K562 (cell line): ENCODE measurements around the gene ZBTB9. TPM values are rescaled to one million over a fixed set of nuclear protein-coding genes. Genes with fewer than 3 reads are reported as not detected.

Experiments
- ATAC-seq: fragments of 200-7000 bp; cut with Tn5 transposase; 3 replicates; pipeline ENCODE4 v1.9.1; 2020; ENCODE audit warnings: moderate library complexity
- BruUV-seq: library from RNA; stranded (reverse); fragments of 400-500 nt; replicated peaks from 2 replicates; lab custom pipeline; 2021; lab: Mats Ljungman, UMichigan
- CTCF ChIA-PET: fragments of 300-600 bp; formaldehyde crosslinking; extraction: SDS; loops from one replicate; lab custom pipeline; 2021; ENCODE audit warnings: low intra/inter-chr PET ratio; lab: Yijun Ruan, JAX
- POLR2A ChIA-PET: fragments of 300-600, 350-650 bp; sonication (Branson Sonifier 250); formaldehyde crosslinking; extraction: SDS; loops from one replicate; lab custom pipeline; 2021; ENCODE audit warnings: antibody characterized with exemption, inconsistent platforms; lab: Yijun Ruan, JAX
- DNase-seq, 4 experiments: peaks; one replicate each; pipeline versions ENCODE4 v3.0.0 to v3.0.0-alpha.2; 2011 to 2018; ENCODE audit warnings: low spot score in 3 of 4, mixed read lengths in 3 of 4; ENCODE audit errors: extremely low read depth in 1 of 4
- FAIRE-seq: peaks from 2 replicates; lab custom pipeline; 2011; peaks lifted over from hg19 to GRCh38; lab: Jason Lieb, UNC
- H2AFZ ChIP-seq: 2 replicates; pipeline ENCODE4 v1.6.0; 2011; ENCODE audit warnings: low read depth, low read length, control low read depth, inconsistent platforms
- H3K27ac ChIP-seq: fragments of 200-600 bp; 3 replicates; pipeline ENCODE4 v1.8.0; 2011; ENCODE audit warnings: low read depth, mild to moderate bottlenecking, control low read depth, inconsistent platforms, low read length, moderate library complexity, mixed read lengths; ENCODE audit errors: extremely low read depth
- H3K27me3 ChIP-seq, 2 experiments: fragments of 300-600 bp in 1 of 2; 2 replicates in 1 of 2; 3 replicates in 1 of 2; pipeline versions ENCODE4 v1.6.0 to v1.8.0; 2011; ENCODE audit warnings: inconsistent platforms in 2 of 2, low read length in 2 of 2, mild to moderate bottlenecking in 1 of 2, mixed read lengths in 1 of 2, moderate library complexity in 1 of 2; ENCODE audit not compliant: control insufficient read depth in 2 of 2, insufficient read depth in 2 of 2
- H3K36me3 ChIP-seq: fragments of 300-600 bp; 3 replicates; pipeline ENCODE4 v1.8.0; 2011; ENCODE audit warnings: mild to moderate bottlenecking, low read length, inconsistent platforms; ENCODE audit not compliant: control insufficient read depth, insufficient read depth
- H3K4me1 ChIP-seq, 2 experiments: fragments of 200-600 bp in 1 of 2; replicated peaks in 1 of 2; 2 replicates in 1 of 2; 3 replicates in 1 of 2; pipeline versions ENCODE4 v1.5.1 to v1.8.0; 2011; ENCODE audit warnings: inconsistent platforms in 2 of 2, low read length in 2 of 2, mild to moderate bottlenecking in 1 of 2, mixed read lengths in 1 of 2, moderate library complexity in 1 of 2; ENCODE audit not compliant: control insufficient read depth in 2 of 2, insufficient read depth in 2 of 2
- H3K4me2 ChIP-seq: 2 replicates; pipeline ENCODE4 v1.6.1; 2011; ENCODE audit warnings: low read length, control low read depth, inconsistent platforms, mixed read lengths; ENCODE audit not compliant: insufficient read depth
- H3K4me3 ChIP-seq: fragments of 200-600 bp; sonication (generic), shearing (Covaris generic); 2 replicates; pipeline ENCODE4 v1.5.1; 2016; ENCODE audit warnings: control low read depth, inconsistent platforms
- H3K79me2 ChIP-seq: fragments of 200-600 bp; 3 replicates; pipeline ENCODE4 v1.8.0; 2011; ENCODE audit warnings: low read length, inconsistent platforms; ENCODE audit not compliant: control insufficient read depth, insufficient read depth
- H3K9ac ChIP-seq, 2 experiments: 2 replicates each; pipeline versions ENCODE4 v1.6.0 to v1.6.1; 2011; ENCODE audit warnings: low read depth in 2 of 2, low read length in 2 of 2, control low read depth in 1 of 2, inconsistent platforms in 1 of 2, mild to moderate bottlenecking in 1 of 2, mixed read lengths in 1 of 2; ENCODE audit not compliant: insufficient read depth in 1 of 2
- H3K9me1 ChIP-seq: one replicate; pipeline ENCODE4 v1.6.0; 2011; ENCODE audit warnings: inconsistent platforms, mild to moderate bottlenecking, low read length, moderate library complexity; ENCODE audit not compliant: control insufficient read depth, insufficient read depth
- H3K9me3 ChIP-seq: replicated peaks from 2 replicates; pipeline ENCODE4 v1.5.1; 2011; ENCODE audit warnings: low read depth, low read length, inconsistent platforms; ENCODE audit not compliant: control insufficient read depth, insufficient read depth
- H4K20me1 ChIP-seq: replicated peaks from 2 replicates; pipeline ENCODE4 v1.6.1; 2011; ENCODE audit warnings: low read length, inconsistent platforms, mixed read lengths; ENCODE audit not compliant: control insufficient read depth, insufficient read depth
- HEY1 ChIP-seq: fragments of 250-450 bp; sonication (Bioruptor Pico); IDR thresholded peaks from 2 replicates; pipeline ENCODE4 v1.5.0; 2020; ENCODE audit warnings: mild to moderate bottlenecking, moderate library complexity, borderline replicate concordance
- HNRNPK ChIP-seq: fragments of 200-400 bp; formaldehyde crosslinking; IDR thresholded peaks from one replicate; pipeline ENCODE4 v1.6.1; 2018; ENCODE audit warnings: mild to moderate bottlenecking, low read depth, low read length; ENCODE audit not compliant: poor library complexity, severe bottlenecking
- HOXB6 ChIP-seq: fragments of 250-450 bp; sonication (Bioruptor Pico); IDR thresholded peaks from 2 replicates; pipeline ENCODE4 v1.5.1; 2022; ENCODE audit warnings: mild to moderate bottlenecking, borderline replicate concordance
- NRF1 ChIP-seq, 2 experiments: fragments of 450-650 bp; IDR thresholded peaks in 1 of 2; conservative IDR thresholded peaks in 1 of 2; 2 replicates each; pipeline ENCODE4 v1.6.1; 2014; ENCODE audit warnings: mild to moderate bottlenecking in 2 of 2
- SRSF3 ChIP-seq: fragments of 200-400 bp; formaldehyde crosslinking; IDR thresholded peaks from 2 replicates; pipeline ENCODE4 v1.6.1; 2016; ENCODE audit warnings: mild to moderate bottlenecking, low read length, moderate library complexity; ENCODE audit not compliant: insufficient read depth
- WGBS: fragments of 100-300 bp; shearing (Covaris generic); methylation state at CpG from one replicate; pipeline ENCODE4 v1.1.6; 2016; ENCODE audit warnings: low coverage, mixed read lengths; ENCODE audit not compliant: insufficient coverage; ENCODE audit errors: missing lambda C conversion rate; 5-methylcytosine and 5-hydroxymethylcytosine counted together
- in situ Hi-C: fragments of 300-500 bp; cut with MboI; formaldehyde crosslinking; loops from 4 replicates; pipeline ENCODE4 v1.15.0; 2018; ENCODE audit warnings: inconsistent platforms, mixed read lengths
- intact Hi-C: fragments of 100-400 bp; cut with micrococcal nuclease; formaldehyde crosslinking; loops from 2 replicates; pipeline ENCODE4 v1.14.2; 2022
- polyA plus RNA-seq, 8 experiments: library from polyadenylated mRNA; depleted of rRNA in 4 of 8; stranded (reverse) in 5 of 8; unstranded in 3 of 8; fragments of >200 nt; fragmentation: Nextera tagmentation in 2 of 8; fragmentation: Illumina TruSeq in 1 of 8; extraction: Ambion mirVana in 2 of 8; extraction: Trizol in 1 of 8; gene quantifications; 2 replicates each; pipeline versions ENCODE4 v1.2.1 to v1.2.3, GENCODE V29; 2011 to 2014; ENCODE audit warnings: inconsistent platforms in 1 of 8, missing spikeins in 1 of 8
- total RNA-seq, 7 experiments: library from RNA; depleted of rRNA in 6 of 7; stranded (reverse); fragments of >200 nt in 6 of 7; fragmentation: Illumina TruSeq in 2 of 7; extraction: Trizol in 2 of 7; gene quantifications; 2 replicates each; pipeline versions ENCODE4 v1.2.1 to v1.2.3, GENCODE V29; 2011 to 2021; ENCODE audit warnings: low replicate concordance in 1 of 7
- TF ChIP-seq, protein P1 (sequence below): fragments of 250-450 bp; sonication (Bioruptor Pico); IDR thresholded peaks from 2 replicates; pipeline ENCODE4 v1.4.0; 2020; ENCODE audit warnings: mild to moderate bottlenecking, moderate library complexity

The ZBTB9 gene
- total and polyA plus RNA-seq, 9 of the 15 experiments (the other 6 are each of a cell fraction or from before 2014, with no cell fraction given): 1.9 to 19.5 (median 10.4) TPM

DNA sequence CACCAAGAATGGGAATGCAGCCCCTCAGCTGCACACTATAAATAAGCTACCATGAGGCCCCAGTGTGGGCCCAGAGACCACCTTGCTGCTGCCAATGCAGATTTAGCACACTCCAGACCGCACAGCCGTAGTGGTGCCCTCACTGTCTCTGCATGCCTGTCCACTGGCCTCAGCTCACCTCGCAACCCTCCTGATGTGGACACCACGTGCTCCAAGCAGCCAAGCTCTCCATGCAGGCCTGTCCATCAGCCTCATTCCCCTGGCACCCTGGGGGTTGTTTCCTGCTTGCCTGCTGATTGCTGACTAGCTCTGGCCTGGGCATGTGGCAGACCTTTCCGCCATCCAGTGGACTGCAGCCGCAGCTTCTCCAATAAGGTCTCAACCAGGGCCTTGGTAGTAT, 36.2 kb downstream of the ZBTB9 start:
- Histone ChIP-seq H3K9me3 (no peaks in the 10 kb centered on the region), H3K9ac (peak overlapping the region in 1 of 2 experiments; percentile 1; a peak in 1 of 4 replicates), H3K79me2 (no peaks in the 10 kb centered on the region), H3K9me1 (no peaks in the 10 kb centered on the region), H3K36me3 (no peaks in the 10 kb centered on the region), H2AFZ (peak overlapping the region; percentile 1; the same call in 1 of the 2 replicates), H3K4me1 (peaks cover 7 to 17% of the 10 kb centered on the region in 2 experiments; a peak in 4 of 5 replicates), H3K4me2 (no peak overlapping the region), H3K27me3 (no peaks in the 10 kb centered on the region), H3K4me3 (no peak overlapping the region), H3K27ac (no peak overlapping the region), H4K20me1 (no peaks in the 10 kb centered on the region)
- in situ Hi-C loops (no loop called here), intact Hi-C loops (no loop called here)
- DNase-seq (no peak), FAIRE-seq (no peak), ATAC-seq (no peak; the same call in 1 of the 3 replicates)
- no TSS peak for BruUV-seq
- CTCF ChIA-PET: interaction anchor here (0.9 kb wide), 1 partner anchor 99 kb away, joined by 4 read pairs; no protein-coding TSS in a partner anchor
- POLR2A ChIA-PET: interaction anchor here (0.6 to 1.5 kb wide), 6 partner anchors 10 to 201 kb away, joined by 3 to 6 read pairs (median 3); partner anchors contain the start of gene ZBTB9
- no peak for TF ChIP-seq HOXB6
- TF ChIP-seq HNRNPK: no peak
- no peak for TF ChIP-seq SRSF3
- no peak for TF ChIP-seq NRF1 (conservative IDR thresholded peaks at IDR 0.05 in 1 of 2, IDR thresholded peaks at IDR 0.05 in 1 of 2)
- TF ChIP-seq, protein P1, sequence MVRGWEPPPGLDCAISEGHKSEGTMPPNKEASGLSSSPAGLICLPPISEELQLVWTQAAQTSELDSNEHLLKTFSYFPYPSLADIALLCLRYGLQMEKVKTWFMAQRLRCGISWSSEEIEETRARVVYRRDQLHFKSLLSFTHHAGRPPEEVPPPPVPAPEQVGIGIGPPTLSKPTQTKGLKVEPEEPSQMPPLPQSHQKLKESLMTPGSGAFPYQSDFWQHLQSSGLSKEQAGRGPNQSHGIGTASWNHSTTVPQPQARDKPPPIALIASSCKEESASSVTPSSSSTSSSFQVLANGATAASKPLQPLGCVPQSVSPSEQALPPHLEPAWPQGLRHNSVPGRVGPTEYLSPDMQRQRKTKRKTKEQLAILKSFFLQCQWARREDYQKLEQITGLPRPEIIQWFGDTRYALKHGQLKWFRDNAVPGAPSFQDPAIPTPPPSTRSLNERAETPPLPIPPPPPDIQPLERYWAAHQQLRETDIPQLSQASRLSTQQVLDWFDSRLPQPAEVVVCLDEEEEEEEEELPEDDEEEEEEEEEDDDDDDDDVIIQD (CRISPR knock-in tag): no peak
- TF ChIP-seq HEY1 (CRISPR knock-in tag): no peak
- WGBS: 55% methylated on average over 6 of the region's 6 CpGs
